HG02884 (cell line): ENCODE data around the gene CCT6B.

ENCODE experiments used
- ATAC-seq: cut with Tn5 transposase; IDR thresholded peaks from one replicate; pipeline ENCODE4 v1.9.1; 2021; ENCODE audit warnings: mild to moderate bottlenecking, moderate library complexity; ENCODE audit not compliant: unreplicated experiment

Gene CCT6B

GRCh38 chr17:34892461-34893249, 68.6 kb downstream of the CCT6B start:
- ATAC-seq: no peak

DNA sequence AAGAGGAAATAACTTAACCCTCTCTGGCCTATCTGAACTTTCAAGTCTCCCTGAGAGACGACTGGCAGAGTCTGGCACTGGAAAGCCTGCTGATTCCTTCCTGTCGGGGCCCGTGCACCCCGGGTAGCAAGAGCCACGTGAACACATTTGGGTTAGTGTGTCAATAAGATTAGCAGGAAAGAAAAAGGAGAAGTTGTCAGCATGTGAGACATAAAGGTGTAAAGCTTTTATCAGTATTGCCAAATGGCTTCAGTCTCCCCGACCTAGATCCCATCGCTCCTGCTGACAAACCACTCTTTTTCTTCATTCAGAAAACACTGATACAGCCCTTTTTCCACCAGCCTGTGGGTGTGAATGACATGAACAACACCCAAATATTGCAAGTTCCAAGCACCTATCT, 74.4 kb downstream of the CCT6B start:
- no peak for ATAC-seq

- no peak for ATAC-seq
Observed at GRCh38 chr17:34885076-34885475, 76.2 kb downstream of the CCT6B start.

GRCh38 chr17:34884597-34884996, 76.7 kb downstream of the CCT6B start:
- ATAC-seq: no peak

- ATAC-seq: no peak
Observed at GRCh38 chr17:34883106-34884000, 77.9 kb downstream of the CCT6B start.

DNA sequence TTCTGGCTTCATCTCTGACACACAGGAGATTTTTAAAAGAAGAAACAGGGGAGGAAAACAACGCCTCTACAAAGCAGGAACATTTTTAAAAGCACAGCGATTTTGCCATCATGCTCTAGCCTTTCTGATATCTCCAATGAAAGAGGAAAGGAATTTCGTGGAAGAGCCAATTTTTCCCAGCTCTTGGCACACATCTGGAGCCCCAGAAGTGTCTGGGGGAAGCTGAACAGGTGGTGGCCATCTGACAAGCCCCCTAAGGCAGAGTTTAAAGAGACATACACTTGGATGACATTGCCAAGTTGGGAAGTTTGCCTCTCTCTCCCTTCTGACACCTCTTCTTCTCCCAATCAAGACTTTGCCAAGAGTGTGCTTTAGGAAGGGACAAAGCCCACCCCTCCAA, 82.1 kb downstream of the CCT6B start:
- ATAC-seq: no peak
